ENCODE measurements around the gene RASD1.

- TF ChIP-seq CTCF (IDR thresholded peaks at IDR 0.05; ENCODE audit: low read depth, low read length, missing input control), result no peak
- no peak for TF ChIP-seq TAF1 (conservative IDR thresholded peaks at IDR 0.05)
- no peak for TF ChIP-seq RAD21 (IDR thresholded peaks at IDR 0.05)
- no peak for TF ChIP-seq JUND (IDR thresholded peaks at IDR 0.05)
- TF ChIP-seq ZBTB33 (IDR thresholded peaks at IDR 0.05), result no peak
- TF ChIP-seq SP1 (IDR thresholded peaks at IDR 0.05), result no peak
- TF ChIP-seq GABPA (IDR thresholded peaks at IDR 0.05 in 1 of 2, conservative IDR thresholded peaks at IDR 0.05 in 1 of 2), result no peak
- TF ChIP-seq, protein P1, sequence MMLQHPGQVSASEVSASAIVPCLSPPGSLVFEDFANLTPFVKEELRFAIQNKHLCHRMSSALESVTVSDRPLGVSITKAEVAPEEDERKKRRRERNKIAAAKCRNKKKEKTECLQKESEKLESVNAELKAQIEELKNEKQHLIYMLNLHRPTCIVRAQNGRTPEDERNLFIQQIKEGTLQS (IDR thresholded peaks at IDR 0.05), result no peak
- TF ChIP-seq RXRA (IDR thresholded peaks at IDR 0.05), result no peak
- TF ChIP-seq, protein P2, sequence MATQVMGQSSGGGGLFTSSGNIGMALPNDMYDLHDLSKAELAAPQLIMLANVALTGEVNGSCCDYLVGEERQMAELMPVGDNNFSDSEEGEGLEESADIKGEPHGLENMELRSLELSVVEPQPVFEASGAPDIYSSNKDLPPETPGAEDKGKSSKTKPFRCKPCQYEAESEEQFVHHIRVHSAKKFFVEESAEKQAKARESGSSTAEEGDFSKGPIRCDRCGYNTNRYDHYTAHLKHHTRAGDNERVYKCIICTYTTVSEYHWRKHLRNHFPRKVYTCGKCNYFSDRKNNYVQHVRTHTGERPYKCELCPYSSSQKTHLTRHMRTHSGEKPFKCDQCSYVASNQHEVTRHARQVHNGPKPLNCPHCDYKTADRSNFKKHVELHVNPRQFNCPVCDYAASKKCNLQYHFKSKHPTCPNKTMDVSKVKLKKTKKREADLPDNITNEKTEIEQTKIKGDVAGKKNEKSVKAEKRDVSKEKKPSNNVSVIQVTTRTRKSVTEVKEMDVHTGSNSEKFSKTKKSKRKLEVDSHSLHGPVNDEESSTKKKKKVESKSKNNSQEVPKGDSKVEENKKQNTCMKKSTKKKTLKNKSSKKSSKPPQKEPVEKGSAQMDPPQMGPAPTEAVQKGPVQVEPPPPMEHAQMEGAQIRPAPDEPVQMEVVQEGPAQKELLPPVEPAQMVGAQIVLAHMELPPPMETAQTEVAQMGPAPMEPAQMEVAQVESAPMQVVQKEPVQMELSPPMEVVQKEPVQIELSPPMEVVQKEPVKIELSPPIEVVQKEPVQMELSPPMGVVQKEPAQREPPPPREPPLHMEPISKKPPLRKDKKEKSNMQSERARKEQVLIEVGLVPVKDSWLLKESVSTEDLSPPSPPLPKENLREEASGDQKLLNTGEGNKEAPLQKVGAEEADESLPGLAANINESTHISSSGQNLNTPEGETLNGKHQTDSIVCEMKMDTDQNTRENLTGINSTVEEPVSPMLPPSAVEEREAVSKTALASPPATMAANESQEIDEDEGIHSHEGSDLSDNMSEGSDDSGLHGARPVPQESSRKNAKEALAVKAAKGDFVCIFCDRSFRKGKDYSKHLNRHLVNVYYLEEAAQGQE (IDR thresholded peaks at IDR 0.05), result no peak
- no peak for TF ChIP-seq EGR1 (IDR thresholded peaks at IDR 0.05; ENCODE audit: low read depth in 2 of 2)
- TF ChIP-seq YY1 (IDR thresholded peaks at IDR 0.05), result no peak
- no peak for TF ChIP-seq HNF4G (IDR thresholded peaks at IDR 0.05)
These were observed 16.7 kb upstream of the RASD1 start for GRCh38 chr17:17512866-17513265.

Data from liver (tissue), 3 donors.